ENCODE measurements around the gene AFDN. TPM values are rescaled to one million over a fixed set of nuclear protein-coding genes. Genes with fewer than 3 reads are reported as not detected.

The AFDN gene
- polyA plus RNA-seq, 1 of the 3 experiments (the other 2 are of a cell fraction), result 25.1 TPM

DNA sequence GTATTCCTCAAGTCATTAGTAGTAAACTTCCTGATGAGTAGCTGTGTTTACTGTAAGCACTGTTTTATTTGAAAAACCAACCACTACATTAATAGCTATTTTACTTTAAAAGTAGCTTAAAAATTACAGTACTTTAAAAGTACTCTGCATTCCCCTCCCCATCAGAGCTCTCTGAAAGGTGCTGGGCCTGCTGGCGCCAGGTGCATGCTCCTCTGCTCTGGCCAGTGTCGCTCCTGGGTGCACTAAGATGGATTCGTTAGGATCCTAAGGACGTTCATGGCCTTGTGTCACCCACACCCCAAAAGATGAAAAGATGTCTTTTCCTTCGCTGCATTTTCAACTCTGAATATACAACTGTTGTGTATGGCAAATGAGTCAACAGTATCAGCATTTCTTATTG is 126.8 kb downstream of the AFDN start:
- no peak overlapping the region for H3K27ac ChIP-seq (ENCODE audit: low read depth in 2 of 2, low read length in 1 of 2)
- no peak for DNase-seq
- peaks cover 0 to 8% of the 10 kb centered on the region in 2 experiments; a peak in 2 of 4 replicates for H3K4me1 ChIP-seq (ENCODE audit: control insufficient read depth in 1 of 2, insufficient read depth in 2 of 2, low read depth in 1 of 2, low read length in 1 of 2)
- H4K20me1 ChIP-seq (ENCODE audit: insufficient read depth), result no peaks in the 10 kb centered on the region
- H3K9me2 ChIP-seq, result no peaks in the 10 kb centered on the region
- POLR2A ChIA-PET, result no interaction called here
- H3K9me3 ChIP-seq, result no peaks in the 10 kb centered on the region
- H3K4me3 ChIP-seq (ENCODE audit: low read depth in 2 of 2, low read length in 1 of 2), result no peak overlapping the region
- CTCF ChIA-PET, result interaction anchor here (0.6 to 1.3 kb wide), 2 partner anchors 15 to 209 kb away, joined by 3 read pairs; no protein-coding TSS in a partner anchor
- no peaks in the 10 kb centered on the region for H3K27me3 ChIP-seq (ENCODE audit: insufficient read depth)
- peaks cover 4% of the 10 kb centered on the region for H3F3A ChIP-seq (replicated peaks; ENCODE audit: insufficient read depth)
- H3K36me3 ChIP-seq (replicated peaks in 1 of 2; ENCODE audit: control insufficient read depth in 1 of 2, insufficient read depth in 2 of 2, low read length in 1 of 2), result peaks cover 11 to 52% of the 10 kb centered on the region in 2 experiments
- H3K79me2 ChIP-seq (ENCODE audit: insufficient read depth), result no peaks in the 10 kb centered on the region
- TF ChIP-seq GABPA (IDR thresholded peaks at IDR 0.05; ENCODE audit: low read depth) (no peak), FOXM1 (IDR thresholded peaks at IDR 0.05; ENCODE audit: low read depth) (no peak), RCOR1 (IDR thresholded peaks at IDR 0.05; ENCODE audit: low read length) (no peak), MXI1 (IDR thresholded peaks at IDR 0.05; ENCODE audit: low read depth, low read length) (no peak), RFX5 (IDR thresholded peaks at IDR 0.05; ENCODE audit: low read length) (no peak), CHD2 (IDR thresholded peaks at IDR 0.05; ENCODE audit: low read length, partially characterized antibody) (no peak), PBX3 (IDR thresholded peaks at IDR 0.05) (no peak), POLR2AphosphoS5 (IDR thresholded peaks at IDR 0.05; ENCODE audit: low read depth, low read length) (no peak), NRF1 (IDR thresholded peaks at IDR 0.05; ENCODE audit: low read depth, low read length) (no peak), ZBTB33 (IDR thresholded peaks at IDR 0.05; ENCODE audit: borderline replicate concordance, low read depth) (no peak)
- TF ChIP-seq, protein P1, sequence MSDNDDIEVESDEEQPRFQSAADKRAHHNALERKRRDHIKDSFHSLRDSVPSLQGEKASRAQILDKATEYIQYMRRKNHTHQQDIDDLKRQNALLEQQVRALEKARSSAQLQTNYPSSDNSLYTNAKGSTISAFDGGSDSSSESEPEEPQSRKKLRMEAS (IDR thresholded peaks at IDR 0.05; ENCODE audit: low read depth), result no peak
- TF ChIP-seq, protein P2, sequence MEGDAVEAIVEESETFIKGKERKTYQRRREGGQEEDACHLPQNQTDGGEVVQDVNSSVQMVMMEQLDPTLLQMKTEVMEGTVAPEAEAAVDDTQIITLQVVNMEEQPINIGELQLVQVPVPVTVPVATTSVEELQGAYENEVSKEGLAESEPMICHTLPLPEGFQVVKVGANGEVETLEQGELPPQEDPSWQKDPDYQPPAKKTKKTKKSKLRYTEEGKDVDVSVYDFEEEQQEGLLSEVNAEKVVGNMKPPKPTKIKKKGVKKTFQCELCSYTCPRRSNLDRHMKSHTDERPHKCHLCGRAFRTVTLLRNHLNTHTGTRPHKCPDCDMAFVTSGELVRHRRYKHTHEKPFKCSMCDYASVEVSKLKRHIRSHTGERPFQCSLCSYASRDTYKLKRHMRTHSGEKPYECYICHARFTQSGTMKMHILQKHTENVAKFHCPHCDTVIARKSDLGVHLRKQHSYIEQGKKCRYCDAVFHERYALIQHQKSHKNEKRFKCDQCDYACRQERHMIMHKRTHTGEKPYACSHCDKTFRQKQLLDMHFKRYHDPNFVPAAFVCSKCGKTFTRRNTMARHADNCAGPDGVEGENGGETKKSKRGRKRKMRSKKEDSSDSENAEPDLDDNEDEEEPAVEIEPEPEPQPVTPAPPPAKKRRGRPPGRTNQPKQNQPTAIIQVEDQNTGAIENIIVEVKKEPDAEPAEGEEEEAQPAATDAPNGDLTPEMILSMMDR (IDR thresholded peaks at IDR 0.05), result no peak
- TF ChIP-seq, protein P3, sequence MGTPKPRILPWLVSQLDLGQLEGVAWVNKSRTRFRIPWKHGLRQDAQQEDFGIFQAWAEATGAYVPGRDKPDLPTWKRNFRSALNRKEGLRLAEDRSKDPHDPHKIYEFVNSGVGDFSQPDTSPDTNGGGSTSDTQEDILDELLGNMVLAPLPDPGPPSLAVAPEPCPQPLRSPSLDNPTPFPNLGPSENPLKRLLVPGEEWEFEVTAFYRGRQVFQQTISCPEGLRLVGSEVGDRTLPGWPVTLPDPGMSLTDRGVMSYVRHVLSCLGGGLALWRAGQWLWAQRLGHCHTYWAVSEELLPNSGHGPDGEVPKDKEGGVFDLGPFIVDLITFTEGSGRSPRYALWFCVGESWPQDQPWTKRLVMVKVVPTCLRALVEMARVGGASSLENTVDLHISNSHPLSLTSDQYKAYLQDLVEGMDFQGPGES (IDR thresholded peaks at IDR 0.05; ENCODE audit: low read depth, low read length), result no peak
- no peak overlapping the region for H3K9ac ChIP-seq
- H2AFZ ChIP-seq (ENCODE audit: low read depth), result no peak overlapping the region
- 93% methylated on average over 3 of the region's 5 CpGs for WGBS (ENCODE audit: low lambda C conversion rate)
- H3K4me2 ChIP-seq, result no peak overlapping the region
